ENCODE results near the gene GBGT1. TPM values are rescaled to one million over a fixed set of nuclear protein-coding genes. Genes with fewer than 3 reads are reported as not detected.

Gene GBGT1
- total RNA-seq, 1 experiment from 2014 or later = 0.14 TPM

GRCh38 chr9:133117271-133118178 lies 46.2 kb downstream of the GBGT1 start:
- Mint-ChIP-seq H3K4me1 (ENCODE audit: low read depth, unreplicated experiment) (peaks cover 6% of the 10 kb centered on the region), H3K9me3 (ENCODE audit: unreplicated experiment) (no peaks in the 10 kb centered on the region), H3K4me3 (ENCODE audit: unreplicated experiment) (no peak overlapping the region), H3K36me3 (ENCODE audit: insufficient read depth, unreplicated experiment) (peaks cover 36% of the 10 kb centered on the region), H3K27me3 (ENCODE audit: insufficient read depth, unreplicated experiment) (no peaks in the 10 kb centered on the region), H3K27ac (ENCODE audit: unreplicated experiment) (no peak overlapping the region)
- POLR2A ChIA-PET = interaction anchor here (0.5 kb wide), 1 partner anchor 32 kb away, joined by 4 read pairs; no protein-coding TSS in a partner anchor
- CTCF ChIA-PET = interaction anchor here (1.7 kb wide), 1 partner anchor 27 kb away, joined by 7 read pairs; no protein-coding TSS in a partner anchor
- Histone ChIP-seq H3K27me3 (replicated peaks; ENCODE audit: control insufficient read depth, insufficient read depth, low read length) (no peaks in the 10 kb centered on the region), H3K4me1 (peaks cover 23% of the 10 kb centered on the region), H3K36me3 (ENCODE audit: control insufficient read depth, insufficient read depth, low read length) (no peaks in the 10 kb centered on the region), H3K4me3 (ENCODE audit: low read depth, low read length) (no peak overlapping the region), H3K9me3 (no peaks in the 10 kb centered on the region)
- intact Hi-C loops (cut with micrococcal nuclease; ENCODE audit: unreplicated experiment) = no loop called here
- no peak for DNase-seq
- no peak for TF ChIP-seq CTCF (IDR thresholded peaks at IDR 0.05; ENCODE audit: insufficient read depth in 1 of 2, low read depth in 1 of 2, low read length in 1 of 2, severe bottlenecking in 1 of 2, unreplicated experiment in 1 of 2)
- no TSS peak for BruUV-seq (replicated peaks)

- Mint-ChIP-seq H3K9me3 (ENCODE audit: unreplicated experiment) (no peaks in the 10 kb centered on the region), H3K36me3 (ENCODE audit: insufficient read depth, unreplicated experiment) (peaks cover 36% of the 10 kb centered on the region), H3K4me3 (ENCODE audit: unreplicated experiment) (no peak overlapping the region), H3K27ac (ENCODE audit: unreplicated experiment) (no peak overlapping the region), H3K27me3 (ENCODE audit: insufficient read depth, unreplicated experiment) (no peaks in the 10 kb centered on the region), H3K4me1 (ENCODE audit: low read depth, unreplicated experiment) (peaks cover 2% of the 10 kb centered on the region)
- Histone ChIP-seq H3K27me3 (replicated peaks; ENCODE audit: control insufficient read depth, insufficient read depth, low read length) (no peaks in the 10 kb centered on the region), H3K4me3 (ENCODE audit: low read depth, low read length) (no peak overlapping the region), H3K36me3 (ENCODE audit: control insufficient read depth, insufficient read depth, low read length) (no peaks in the 10 kb centered on the region), H3K9me3 (no peaks in the 10 kb centered on the region), H3K4me1 (peaks cover 15% of the 10 kb centered on the region)
- DNase-seq = no peak
- no TSS peak for BruUV-seq (replicated peaks)
- intact Hi-C loops (cut with micrococcal nuclease; ENCODE audit: unreplicated experiment) = no loop called here
- ChIA-PET CTCF (no interaction called here), POLR2A (no interaction called here)
- no peak for TF ChIP-seq CTCF (IDR thresholded peaks at IDR 0.05; ENCODE audit: insufficient read depth in 1 of 2, low read depth in 1 of 2, low read length in 1 of 2, severe bottlenecking in 1 of 2, unreplicated experiment in 1 of 2)
Observed at GRCh38 chr9:133116346-133117231, 47.1 kb downstream of the GBGT1 start.

GRCh38 chr9:133115604-133116345 lies 47.9 kb downstream of the GBGT1 start:
- Mint-ChIP-seq H3K9me3 (ENCODE audit: unreplicated experiment) (no peaks in the 10 kb centered on the region), H3K4me1 (ENCODE audit: low read depth, unreplicated experiment) (no peaks in the 10 kb centered on the region), H3K4me3 (ENCODE audit: unreplicated experiment) (no peak overlapping the region), H3K27me3 (ENCODE audit: insufficient read depth, unreplicated experiment) (no peaks in the 10 kb centered on the region), H3K36me3 (ENCODE audit: insufficient read depth, unreplicated experiment) (peaks cover 32% of the 10 kb centered on the region), H3K27ac (ENCODE audit: unreplicated experiment) (no peak overlapping the region)
- intact Hi-C loops (cut with micrococcal nuclease; ENCODE audit: unreplicated experiment) = no loop called here
- CTCF ChIA-PET = interaction anchor here (0.8 kb wide), 1 partner anchor 34 kb away, joined by 3 read pairs; no protein-coding TSS in a partner anchor
- no peak for TF ChIP-seq CTCF (IDR thresholded peaks at IDR 0.05; ENCODE audit: insufficient read depth in 1 of 2, low read depth in 1 of 2, low read length in 1 of 2, severe bottlenecking in 1 of 2, unreplicated experiment in 1 of 2)
- no peak overlapping the region for H3K4me3 ChIP-seq (ENCODE audit: low read depth, low read length)
- peaks cover 12% of the 10 kb centered on the region for H3K4me1 ChIP-seq
- BruUV-seq (replicated peaks) = no TSS peak
- DNase-seq = no peak
- POLR2A ChIA-PET = no interaction called here
- no peaks in the 10 kb centered on the region for H3K36me3 ChIP-seq (ENCODE audit: control insufficient read depth, insufficient read depth, low read length)
- H3K9me3 ChIP-seq = no peaks in the 10 kb centered on the region
- H3K27me3 ChIP-seq (replicated peaks; ENCODE audit: control insufficient read depth, insufficient read depth, low read length) = no peaks in the 10 kb centered on the region
